GM12892 (cell line): ENCODE data around the gene AP3S1.

ENCODE experiments used
- POLR2A ChIP-seq: IDR thresholded peaks from 2 replicates; pipeline ENCODE4 v1.6.1; 2011; ENCODE audit warnings: low read depth, low read length, control low read depth
- POLR2AphosphoS5 ChIP-seq: IDR thresholded peaks from 2 replicates; pipeline ENCODE4 v1.6.1; 2011; ENCODE audit warnings: low read depth, low read length, control low read depth
- TAF1 ChIP-seq: IDR thresholded peaks from 2 replicates; pipeline ENCODE4 v1.6.1; 2011; ENCODE audit warnings: low read depth, mild to moderate bottlenecking, control low read depth, low read length, borderline replicate concordance

- TF ChIP-seq POLR2AphosphoS5: no peak
- TF ChIP-seq POLR2A: no peak
- TF ChIP-seq TAF1: no peak
These were observed 65.4 kb downstream of the AP3S1 start for GRCh38 chr5:115907177-115907576.
